Liver (tissue), 3 donors: ENCODE measurements around the gene DOCK10.

Experiments
- ATF3 ChIP-seq: IDR thresholded peaks from 2 replicates; pipeline ENCODE4 v1.6.1; 2016; ENCODE audit warnings: antibody characterized with exemption
- FOXA1 ChIP-seq: IDR thresholded peaks from 2 replicates; pipeline ENCODE4 v1.6.1; 2016; ENCODE audit warnings: antibody characterized with exemption
- GABPA ChIP-seq, 2 donors: IDR thresholded peaks in 1 of 2; conservative IDR thresholded peaks in 1 of 2; 2 replicates each; pipeline ENCODE4 v1.6.1; 2016; ENCODE audit warnings: antibody characterized with exemption in 2 of 2, mild to moderate bottlenecking in 1 of 2, moderate library complexity in 1 of 2
- JUND ChIP-seq, 2 donors: IDR thresholded peaks; 2 replicates each; pipeline ENCODE4 v1.6.1; 2016; ENCODE audit warnings: antibody characterized with exemption in 2 of 2
- MAX ChIP-seq: IDR thresholded peaks from 2 replicates; pipeline ENCODE4 v1.6.1; 2016; ENCODE audit warnings: antibody characterized with exemption
- NR2F2 ChIP-seq: IDR thresholded peaks from 2 replicates; pipeline ENCODE4 v1.6.1; 2016; ENCODE audit warnings: antibody characterized with exemption
- RAD21 ChIP-seq, 2 donors: IDR thresholded peaks; 2 replicates each; pipeline ENCODE4 v1.6.1; 2016; ENCODE audit warnings: antibody characterized with exemption in 2 of 2, mild to moderate bottlenecking in 2 of 2
- REST ChIP-seq: IDR thresholded peaks from 2 replicates; pipeline ENCODE4 v1.6.1; 2016; ENCODE audit warnings: antibody characterized with exemption, mild to moderate bottlenecking
- RXRA ChIP-seq, 2 donors: IDR thresholded peaks; 2 replicates each; pipeline ENCODE4 v1.6.1; 2017 to 2018; ENCODE audit warnings: antibody characterized with exemption in 2 of 2, mild to moderate bottlenecking in 1 of 2
- SP1 ChIP-seq: IDR thresholded peaks from 2 replicates; pipeline ENCODE4 v1.6.1; 2018; ENCODE audit warnings: antibody characterized with exemption, mild to moderate bottlenecking
- TAF1 ChIP-seq: conservative IDR thresholded peaks from 2 replicates; pipeline ENCODE4 v1.6.1; 2016; ENCODE audit warnings: antibody characterized with exemption, mild to moderate bottlenecking
- YY1 ChIP-seq: IDR thresholded peaks from 2 replicates; pipeline ENCODE4 v1.6.1; 2016; ENCODE audit warnings: antibody characterized with exemption, mild to moderate bottlenecking
- TF ChIP-seq, protein P1 (sequence below): fragments of 150-350 bp; IDR thresholded peaks from 2 replicates; pipeline ENCODE4 v1.5.1; 2017; ENCODE audit warnings: improper control_type of control experiment, low read depth, low read length; ENCODE audit not compliant: missing input control
- donor health status: healthy.
- donor health status: healthy.

GRCh38 chr2:224995419-224995818, 46.8 kb downstream of the DOCK10 start:
- TF ChIP-seq, protein P1, sequence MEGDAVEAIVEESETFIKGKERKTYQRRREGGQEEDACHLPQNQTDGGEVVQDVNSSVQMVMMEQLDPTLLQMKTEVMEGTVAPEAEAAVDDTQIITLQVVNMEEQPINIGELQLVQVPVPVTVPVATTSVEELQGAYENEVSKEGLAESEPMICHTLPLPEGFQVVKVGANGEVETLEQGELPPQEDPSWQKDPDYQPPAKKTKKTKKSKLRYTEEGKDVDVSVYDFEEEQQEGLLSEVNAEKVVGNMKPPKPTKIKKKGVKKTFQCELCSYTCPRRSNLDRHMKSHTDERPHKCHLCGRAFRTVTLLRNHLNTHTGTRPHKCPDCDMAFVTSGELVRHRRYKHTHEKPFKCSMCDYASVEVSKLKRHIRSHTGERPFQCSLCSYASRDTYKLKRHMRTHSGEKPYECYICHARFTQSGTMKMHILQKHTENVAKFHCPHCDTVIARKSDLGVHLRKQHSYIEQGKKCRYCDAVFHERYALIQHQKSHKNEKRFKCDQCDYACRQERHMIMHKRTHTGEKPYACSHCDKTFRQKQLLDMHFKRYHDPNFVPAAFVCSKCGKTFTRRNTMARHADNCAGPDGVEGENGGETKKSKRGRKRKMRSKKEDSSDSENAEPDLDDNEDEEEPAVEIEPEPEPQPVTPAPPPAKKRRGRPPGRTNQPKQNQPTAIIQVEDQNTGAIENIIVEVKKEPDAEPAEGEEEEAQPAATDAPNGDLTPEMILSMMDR = no peak
- TF ChIP-seq YY1 = no peak
- TF ChIP-seq RXRA (IDR thresholded peaks at IDR 0.05) = no peak
- TF ChIP-seq SP1 = no peak
- TF ChIP-seq JUND (IDR thresholded peaks at IDR 0.05) = no peak
- no peak for TF ChIP-seq MAX
- TF ChIP-seq REST = no peak
- no peak for TF ChIP-seq FOXA1
- TF ChIP-seq GABPA (IDR thresholded peaks at IDR 0.05 in 1 of 2, conservative IDR thresholded peaks at IDR 0.05 in 1 of 2) = no peak
- TF ChIP-seq TAF1 = no peak
- no peak for TF ChIP-seq NR2F2
- no peak for TF ChIP-seq RAD21 (IDR thresholded peaks at IDR 0.05)
- TF ChIP-seq ATF3 = no peak
